Measurements from ENCODE around the gene MEI4.

Gene MEI4

GRCh38 chr6:77965449-77965848 lies 312.6 kb downstream of the MEI4 start:
- no peak for DNase-seq (ENCODE audit: low read depth in 2 of 2)

DNA sequence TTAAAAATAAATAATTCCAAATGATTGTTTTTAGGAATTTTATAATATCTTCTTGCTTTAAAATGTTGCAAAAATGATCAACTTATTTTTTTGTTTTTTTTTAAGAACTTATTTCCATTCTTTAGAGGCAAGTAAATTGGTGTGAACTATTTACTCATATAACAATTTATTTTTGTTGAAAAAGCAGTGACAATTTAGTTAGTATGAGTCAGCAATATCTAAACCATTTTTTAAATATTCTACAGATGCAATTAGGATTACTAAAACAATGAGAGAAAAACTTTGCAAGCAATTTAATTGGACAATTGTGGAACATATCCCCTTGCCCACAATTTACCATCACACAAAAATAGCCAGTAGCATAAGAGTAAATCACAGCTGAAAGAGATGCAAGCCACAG lies 319.5 kb downstream of the MEI4 start:
- no peak for DNase-seq (ENCODE audit: low read depth in 2 of 2)

All from fibroblast of skin of left quadriceps (primary cell).